ENCODE data around the gene COPG2.

DNA sequence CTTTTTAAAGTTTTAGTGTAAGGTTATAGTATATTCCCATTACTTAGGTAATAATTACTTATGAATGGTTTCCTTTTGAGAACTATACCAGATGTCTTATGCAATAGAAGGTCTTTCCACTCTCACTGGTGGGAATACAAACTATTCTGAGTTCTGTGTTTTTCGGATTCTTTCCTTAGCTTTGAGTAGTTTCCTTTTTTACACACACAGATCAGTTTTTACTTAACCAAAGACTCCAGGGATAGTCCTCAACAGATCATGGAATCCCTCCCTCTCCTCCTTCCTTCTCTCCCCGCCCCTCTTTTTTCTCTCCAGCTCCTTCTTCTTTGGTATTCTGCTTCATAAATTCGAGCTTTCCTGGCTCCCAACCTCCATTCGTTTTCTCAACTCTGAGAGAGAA lies 13.3 kb downstream of the COPG2 start:
- TF ChIP-seq CTCF (IDR thresholded peaks at IDR 0.05; ENCODE audit: extremely low read depth in 1 of 2, insufficient read depth in 1 of 2, low read depth in 1 of 2, low read length in 2 of 2) (no peak), POLR2A (IDR thresholded peaks at IDR 0.05; ENCODE audit: low read depth, low read length) (no peak), POLR2AphosphoS5 (IDR thresholded peaks at IDR 0.05; ENCODE audit: insufficient read depth, low read depth, low read length) (no peak), EZH2 (IDR thresholded peaks at IDR 0.05; ENCODE audit: borderline replicate concordance, low read depth, low read length, severe bottlenecking) (no peak), GATA2 (IDR thresholded peaks at IDR 0.05; ENCODE audit: insufficient read depth, insufficient read length, low read depth, low read length) (no peak), MAX (IDR thresholded peaks at IDR 0.05; ENCODE audit: insufficient read depth, insufficient read length) (no peak), JUN (IDR thresholded peaks at IDR 0.05; ENCODE audit: borderline replicate concordance, insufficient read depth, insufficient read length, low read depth) (no peak)
